Measurements from ENCODE around the gene PHOSPHO1.
A peak's percentile ranks its signal among the peaks of the same experiment; 100 is the strongest.

The PHOSPHO1 gene

GRCh38 chr17:49252148-49252695 is 21.6 kb upstream of the PHOSPHO1 start:
- DNase-seq = peak; percentile 77
- H3K56ac ChIP-seq (ENCODE audit: low read length) = no peak overlapping the region
- no peak overlapping the region for H3K18ac ChIP-seq (ENCODE audit: low read length)
- H4K5ac ChIP-seq (ENCODE audit: low read length) = no peak overlapping the region
- no CpG with 5 or more reads among the region's 6 CpGs for WGBS (ENCODE audit: extremely low coverage, insufficient coverage, low lambda C conversion rate)
- no peak overlapping the region for H2BK5ac ChIP-seq (ENCODE audit: low read length)
- no peak overlapping the region for H3K4ac ChIP-seq (ENCODE audit: low read depth, low read length)
- H3K4me1 ChIP-seq (ENCODE audit: control insufficient read depth, low read depth, low read length) = no peaks in the 10 kb centered on the region
- no peaks in the 10 kb centered on the region for H3K79me1 ChIP-seq (ENCODE audit: low read length)
- H3K27ac ChIP-seq (ENCODE audit: low read depth, low read length) = no peak overlapping the region
- no peak overlapping the region for H3K4me2 ChIP-seq (ENCODE audit: low read length)
- H3K79me2 ChIP-seq (ENCODE audit: control insufficient read depth, insufficient read depth, low read length) = no peaks in the 10 kb centered on the region
- no peak overlapping the region for H4K8ac ChIP-seq (ENCODE audit: low read depth, low read length)
- H2AK5ac ChIP-seq (ENCODE audit: low read length) = no peak overlapping the region
- H2BK120ac ChIP-seq (ENCODE audit: low read depth, low read length) = no peak overlapping the region
- H3K4me3 ChIP-seq (ENCODE audit: low read length) = no peak overlapping the region
- no peaks in the 10 kb centered on the region for H3K27me3 ChIP-seq (ENCODE audit: insufficient read depth, low read length, poor library complexity)
- no peak overlapping the region for H2BK15ac ChIP-seq (replicated peaks; ENCODE audit: low read depth)
- H3K23ac ChIP-seq (ENCODE audit: low read length) = no peak overlapping the region
- H3K36me3 ChIP-seq (ENCODE audit: control insufficient read depth, insufficient read depth, low read length) = no peaks in the 10 kb centered on the region
- no peak overlapping the region for H3K9ac ChIP-seq (ENCODE audit: low read length)

- Histone ChIP-seq H3K4me1 (ENCODE audit: control insufficient read depth, low read depth, low read length) (no peaks in the 10 kb centered on the region), H2BK5ac (ENCODE audit: low read length) (no peak overlapping the region), H3K56ac (ENCODE audit: low read length) (no peak overlapping the region), H3K79me1 (ENCODE audit: low read length) (no peaks in the 10 kb centered on the region), H3K79me2 (ENCODE audit: control insufficient read depth, insufficient read depth, low read length) (no peaks in the 10 kb centered on the region), H3K4ac (ENCODE audit: low read depth, low read length) (no peak overlapping the region), H4K8ac (ENCODE audit: low read depth, low read length) (no peak overlapping the region), H3K36me3 (ENCODE audit: control insufficient read depth, insufficient read depth, low read length) (no peaks in the 10 kb centered on the region), H4K5ac (ENCODE audit: low read length) (no peak overlapping the region), H3K18ac (ENCODE audit: low read length) (no peak overlapping the region), H3K4me3 (ENCODE audit: low read length) (no peak overlapping the region), H2AK5ac (ENCODE audit: low read length) (no peak overlapping the region), H3K27ac (ENCODE audit: low read depth, low read length) (no peak overlapping the region), H3K9ac (ENCODE audit: low read length) (no peak overlapping the region), H3K23ac (ENCODE audit: low read length) (no peak overlapping the region), H2BK15ac (replicated peaks; ENCODE audit: low read depth) (no peak overlapping the region), H2BK120ac (ENCODE audit: low read depth, low read length) (no peak overlapping the region), H3K27me3 (ENCODE audit: insufficient read depth, low read length, poor library complexity) (no peaks in the 10 kb centered on the region), H3K4me2 (ENCODE audit: low read length) (no peak overlapping the region)
- WGBS (ENCODE audit: extremely low coverage, insufficient coverage, low lambda C conversion rate) = no CpG with 5 or more reads among the region's 12 CpGs
- no peak for DNase-seq
These were observed 19.4 kb upstream of the PHOSPHO1 start for GRCh38 chr17:49249890-49250522.

GRCh38 chr17:49249292-49249794 is 18.8 kb upstream of the PHOSPHO1 start:
- no peak overlapping the region for H3K23ac ChIP-seq (ENCODE audit: low read length)
- H2BK15ac ChIP-seq (replicated peaks; ENCODE audit: low read depth) = no peak overlapping the region
- no peak overlapping the region for H3K4me3 ChIP-seq (ENCODE audit: low read length)
- no peaks in the 10 kb centered on the region for H3K79me2 ChIP-seq (ENCODE audit: control insufficient read depth, insufficient read depth, low read length)
- H4K8ac ChIP-seq (ENCODE audit: low read depth, low read length) = no peak overlapping the region
- no peak overlapping the region for H2AK5ac ChIP-seq (ENCODE audit: low read length)
- no peak overlapping the region for H3K56ac ChIP-seq (ENCODE audit: low read length)
- H3K18ac ChIP-seq (ENCODE audit: low read length) = no peak overlapping the region
- H4K5ac ChIP-seq (ENCODE audit: low read length) = no peak overlapping the region
- no peak overlapping the region for H2BK5ac ChIP-seq (ENCODE audit: low read length)
- H2BK120ac ChIP-seq (ENCODE audit: low read depth, low read length) = no peak overlapping the region
- H3K79me1 ChIP-seq (ENCODE audit: low read length) = no peaks in the 10 kb centered on the region
- no peak overlapping the region for H3K4ac ChIP-seq (ENCODE audit: low read depth, low read length)
- no peaks in the 10 kb centered on the region for H3K4me1 ChIP-seq (ENCODE audit: control insufficient read depth, low read depth, low read length)
- WGBS (ENCODE audit: extremely low coverage, insufficient coverage, low lambda C conversion rate) = no CpG with 5 or more reads among the region's 10 CpGs
- no peak overlapping the region for H3K9ac ChIP-seq (ENCODE audit: low read length)
- H3K36me3 ChIP-seq (ENCODE audit: control insufficient read depth, insufficient read depth, low read length) = no peaks in the 10 kb centered on the region
- no peak overlapping the region for H3K27ac ChIP-seq (ENCODE audit: low read depth, low read length)
- no peak for DNase-seq
- no peak overlapping the region for H3K4me2 ChIP-seq (ENCODE audit: low read length)
- H3K27me3 ChIP-seq (ENCODE audit: insufficient read depth, low read length, poor library complexity) = no peaks in the 10 kb centered on the region

- no peak overlapping the region for H3K4ac ChIP-seq (ENCODE audit: low read depth, low read length)
- H4K5ac ChIP-seq (ENCODE audit: low read length) = no peak overlapping the region
- H3K4me3 ChIP-seq (ENCODE audit: low read length) = no peak overlapping the region
- H2AK5ac ChIP-seq (ENCODE audit: low read length) = no peak overlapping the region
- H3K27ac ChIP-seq (ENCODE audit: low read depth, low read length) = no peak overlapping the region
- no peak overlapping the region for H2BK5ac ChIP-seq (ENCODE audit: low read length)
- no peak overlapping the region for H3K9ac ChIP-seq (ENCODE audit: low read length)
- H3K56ac ChIP-seq (ENCODE audit: low read length) = no peak overlapping the region
- no peaks in the 10 kb centered on the region for H3K79me2 ChIP-seq (ENCODE audit: control insufficient read depth, insufficient read depth, low read length)
- H3K4me2 ChIP-seq (ENCODE audit: low read length) = no peak overlapping the region
- H3K18ac ChIP-seq (ENCODE audit: low read length) = no peak overlapping the region
- no peak for DNase-seq
- no peaks in the 10 kb centered on the region for H3K4me1 ChIP-seq (ENCODE audit: control insufficient read depth, low read depth, low read length)
- H3K79me1 ChIP-seq (ENCODE audit: low read length) = no peaks in the 10 kb centered on the region
- no peak overlapping the region for H2BK120ac ChIP-seq (ENCODE audit: low read depth, low read length)
- WGBS (ENCODE audit: extremely low coverage, insufficient coverage, low lambda C conversion rate) = no CpG with 5 or more reads among the region's 7 CpGs
- H3K23ac ChIP-seq (ENCODE audit: low read length) = no peak overlapping the region
- H4K8ac ChIP-seq (ENCODE audit: low read depth, low read length) = no peak overlapping the region
- no peaks in the 10 kb centered on the region for H3K36me3 ChIP-seq (ENCODE audit: control insufficient read depth, insufficient read depth, low read length)
- no peaks in the 10 kb centered on the region for H3K27me3 ChIP-seq (ENCODE audit: insufficient read depth, low read length, poor library complexity)
- H2BK15ac ChIP-seq (replicated peaks; ENCODE audit: low read depth) = no peak overlapping the region
These were observed 17.4 kb upstream of the PHOSPHO1 start for GRCh38 chr17:49247944-49248343.

- H3K4me3 ChIP-seq (ENCODE audit: low read length) = no peak overlapping the region
- H2AK5ac ChIP-seq (ENCODE audit: low read length) = no peak overlapping the region
- H3K36me3 ChIP-seq (ENCODE audit: control insufficient read depth, insufficient read depth, low read length) = no peaks in the 10 kb centered on the region
- H3K56ac ChIP-seq (ENCODE audit: low read length) = no peak overlapping the region
- WGBS (ENCODE audit: extremely low coverage, insufficient coverage, low lambda C conversion rate) = no CpG with 5 or more reads among the region's 4 CpGs
- no peak overlapping the region for H3K23ac ChIP-seq (ENCODE audit: low read length)
- H2BK15ac ChIP-seq (replicated peaks; ENCODE audit: low read depth) = no peak overlapping the region
- no peak overlapping the region for H3K18ac ChIP-seq (ENCODE audit: low read length)
- no peaks in the 10 kb centered on the region for H3K4me1 ChIP-seq (ENCODE audit: control insufficient read depth, low read depth, low read length)
- H2BK5ac ChIP-seq (ENCODE audit: low read length) = no peak overlapping the region
- H3K27ac ChIP-seq (ENCODE audit: low read depth, low read length) = no peak overlapping the region
- no peak overlapping the region for H4K8ac ChIP-seq (ENCODE audit: low read depth, low read length)
- no peaks in the 10 kb centered on the region for H3K79me2 ChIP-seq (ENCODE audit: control insufficient read depth, insufficient read depth, low read length)
- H3K4me2 ChIP-seq (ENCODE audit: low read length) = no peak overlapping the region
- no peaks in the 10 kb centered on the region for H3K79me1 ChIP-seq (ENCODE audit: low read length)
- H2BK120ac ChIP-seq (ENCODE audit: low read depth, low read length) = no peak overlapping the region
- no peak for DNase-seq
- H3K27me3 ChIP-seq (ENCODE audit: insufficient read depth, low read length, poor library complexity) = no peaks in the 10 kb centered on the region
- H4K5ac ChIP-seq (ENCODE audit: low read length) = no peak overlapping the region
- H3K9ac ChIP-seq (ENCODE audit: low read length) = no peak overlapping the region
- no peak overlapping the region for H3K4ac ChIP-seq (ENCODE audit: low read depth, low read length)
These were observed 14.3 kb upstream of the PHOSPHO1 start for GRCh38 chr17:49244839-49245238.

GRCh38 chr17:49242813-49243212 is 12.2 kb upstream of the PHOSPHO1 start:
- H3K36me3 ChIP-seq (ENCODE audit: control insufficient read depth, insufficient read depth, low read length) = no peaks in the 10 kb centered on the region
- H3K79me1 ChIP-seq (ENCODE audit: low read length) = no peaks in the 10 kb centered on the region
- no peak overlapping the region for H2AK5ac ChIP-seq (ENCODE audit: low read length)
- H3K4me3 ChIP-seq (ENCODE audit: low read length) = no peak overlapping the region
- no peak overlapping the region for H2BK120ac ChIP-seq (ENCODE audit: low read depth, low read length)
- H3K23ac ChIP-seq (ENCODE audit: low read length) = no peak overlapping the region
- no peak overlapping the region for H2BK15ac ChIP-seq (replicated peaks; ENCODE audit: low read depth)
- H3K79me2 ChIP-seq (ENCODE audit: control insufficient read depth, insufficient read depth, low read length) = no peaks in the 10 kb centered on the region
- DNase-seq = no peak
- no peak overlapping the region for H2BK5ac ChIP-seq (ENCODE audit: low read length)
- H3K4me2 ChIP-seq (ENCODE audit: low read length) = no peak overlapping the region
- H4K5ac ChIP-seq (ENCODE audit: low read length) = no peak overlapping the region
- WGBS (ENCODE audit: extremely low coverage, insufficient coverage, low lambda C conversion rate) = no CpG with 5 or more reads among the region's 5 CpGs
- no peak overlapping the region for H3K18ac ChIP-seq (ENCODE audit: low read length)
- H3K4me1 ChIP-seq (ENCODE audit: control insufficient read depth, low read depth, low read length) = no peaks in the 10 kb centered on the region
- H3K27me3 ChIP-seq (ENCODE audit: insufficient read depth, low read length, poor library complexity) = no peaks in the 10 kb centered on the region
- no peak overlapping the region for H3K4ac ChIP-seq (ENCODE audit: low read depth, low read length)
- H4K8ac ChIP-seq (ENCODE audit: low read depth, low read length) = no peak overlapping the region
- H3K56ac ChIP-seq (ENCODE audit: low read length) = no peak overlapping the region
- H3K9ac ChIP-seq (ENCODE audit: low read length) = no peak overlapping the region
- no peak overlapping the region for H3K27ac ChIP-seq (ENCODE audit: low read depth, low read length)

All from mesendoderm (in vitro differentiated cells).